Ishikawa (cell line): ENCODE results near the gene MAPK9.

ENCODE experiments used
- EP300 ChIP-seq: IDR thresholded peaks from 2 replicates; pipeline ENCODE4 v1.6.1; 2012; ENCODE audit warnings: borderline replicate concordance
- RAD21 ChIP-seq: IDR thresholded peaks from 2 replicates; pipeline ENCODE4 v1.6.1; 2012; ENCODE audit warnings: low read depth
- REST ChIP-seq: IDR thresholded peaks from 2 replicates; pipeline ENCODE4 v1.6.1; 2012; ENCODE audit warnings: low read depth, mild to moderate bottlenecking
- TEAD4 ChIP-seq: IDR thresholded peaks from 2 replicates; pipeline ENCODE4 v1.6.1; 2012
- YY1 ChIP-seq: IDR thresholded peaks from 2 replicates; pipeline ENCODE4 v1.6.1; 2012; ENCODE audit warnings: low read depth

- no peak for TF ChIP-seq REST
- TF ChIP-seq YY1: no peak
- TF ChIP-seq EP300: no peak
- TF ChIP-seq TEAD4: no peak
- no peak for TF ChIP-seq RAD21
Observed at GRCh38 chr5:180335614-180336233, 43.8 kb upstream of the MAPK9 start.
